Measurements from ENCODE around the gene PDPN. TPM values are rescaled to one million over a fixed set of nuclear protein-coding genes. Genes with fewer than 3 reads are reported as not detected.
A peak's percentile ranks its signal among the peaks of the same experiment; 100 is the strongest.

PDPN gene
- polyA plus RNA-seq, 1 donor (not counting 4 experiments of a cell fraction or from before 2014, with no cell fraction given) = 29.9 TPM

- DNase-seq (ENCODE audit: low read depth, low spot score) (no peak), FAIRE-seq (peak; percentile 61)
- no peaks in the 10 kb centered on the region for H3K27me3 ChIP-seq (ENCODE audit: control insufficient read depth, extremely low read depth, insufficient read depth, low read length)
Measured at GRCh38 chr1:13581446-13581845, 2.2 kb upstream of the PDPN start.

GRCh38 chr1:13582713-13583443 is 754 bp upstream of the PDPN start:
- peaks cover 46% of the 10 kb centered on the region for H3K4me1 ChIP-seq (ENCODE audit: control insufficient read depth, extremely low read depth, insufficient read depth, low read length)
- no peaks in the 10 kb centered on the region for H3K36me3 ChIP-seq (ENCODE audit: control insufficient read depth in 2 of 2, extremely low read depth in 1 of 2, insufficient read depth in 2 of 2, low read length in 2 of 2)
- peaks cover 17% of the 10 kb centered on the region for H3K79me2 ChIP-seq (ENCODE audit: control insufficient read depth, insufficient read depth, low read length)
- peak overlapping the region in 1 of 3 experiments; percentile 79 for H3K4me3 ChIP-seq (ENCODE audit: control insufficient read depth in 2 of 3, extremely low read depth in 1 of 3, insufficient read depth in 2 of 3, low read depth in 1 of 3, low read length in 3 of 3)
- H3K9me1 ChIP-seq (ENCODE audit: control insufficient read depth, extremely low read depth, insufficient read depth, low read length) = no peaks in the 10 kb centered on the region
- no peak overlapping the region for H3K27ac ChIP-seq (ENCODE audit: control insufficient read depth, insufficient read depth, low read length)
- no peak overlapping the region for H2AFZ ChIP-seq (ENCODE audit: control insufficient read depth, low read length)
- TF ChIP-seq CTCF (optimal IDR thresholded peaks at IDR 0.05 in 1 of 3, IDR thresholded peaks at IDR 0.05 in 1 of 3, conservative IDR thresholded peaks at IDR 0.05 in 1 of 3; ENCODE audit: extremely low read depth in 1 of 3, insufficient read depth in 2 of 3, low read length in 3 of 3) (no peak), EZH2 (IDR thresholded peaks at IDR 0.05; ENCODE audit: low read length) (no peak)
- no peaks in the 10 kb centered on the region for H3K27me3 ChIP-seq (ENCODE audit: control insufficient read depth, extremely low read depth, insufficient read depth, low read length)
- dilution Hi-C loops (cut with MboI; ENCODE audit: extremely low pct_ligation_motif_present, low sequenced_read_pairs) = no loop called here
- no peaks in the 10 kb centered on the region for H3K9me3 ChIP-seq (ENCODE audit: control insufficient read depth, low read depth, low read length)
- FAIRE-seq = no peak
- H3K9ac ChIP-seq (ENCODE audit: control insufficient read depth, extremely low read depth, insufficient read depth, low read length) = peak overlapping the region; percentile 89
- H3K4me2 ChIP-seq (ENCODE audit: control insufficient read depth, extremely low read depth, insufficient read depth, low read depth, low read length) = peak overlapping the region; percentile 8
- DNase-seq (ENCODE audit: low read depth, low spot score) = no peak
- H4K20me1 ChIP-seq (ENCODE audit: control insufficient read depth, extremely low read depth, insufficient read depth, low read length) = no peaks in the 10 kb centered on the region

More at GRCh38 chr1:13581446-13581845, 2.2 kb upstream of the PDPN start:
- H3K79me2 ChIP-seq (ENCODE audit: control insufficient read depth, insufficient read depth, low read length) = peaks cover 17% of the 10 kb centered on the region
- no peak overlapping the region for H3K9ac ChIP-seq (ENCODE audit: control insufficient read depth, extremely low read depth, insufficient read depth, low read length)
- no peaks in the 10 kb centered on the region for H4K20me1 ChIP-seq (ENCODE audit: control insufficient read depth, extremely low read depth, insufficient read depth, low read length)
- peaks cover 32% of the 10 kb centered on the region for H3K4me1 ChIP-seq (ENCODE audit: control insufficient read depth, extremely low read depth, insufficient read depth, low read length)
- H3K27ac ChIP-seq (ENCODE audit: control insufficient read depth, insufficient read depth, low read length) = no peak overlapping the region
- no peak overlapping the region for H3K4me2 ChIP-seq (ENCODE audit: control insufficient read depth, extremely low read depth, insufficient read depth, low read depth, low read length)
- H3K36me3 ChIP-seq (ENCODE audit: control insufficient read depth in 2 of 2, extremely low read depth in 1 of 2, insufficient read depth in 2 of 2, low read length in 2 of 2) = no peaks in the 10 kb centered on the region
- H3K9me3 ChIP-seq (ENCODE audit: control insufficient read depth, low read depth, low read length) = no peaks in the 10 kb centered on the region
- no peak for TF ChIP-seq CTCF (optimal IDR thresholded peaks at IDR 0.05 in 1 of 3, IDR thresholded peaks at IDR 0.05 in 1 of 3, conservative IDR thresholded peaks at IDR 0.05 in 1 of 3; ENCODE audit: extremely low read depth in 1 of 3, insufficient read depth in 2 of 3, low read length in 3 of 3)
- TF ChIP-seq EZH2 (IDR thresholded peaks at IDR 0.05; ENCODE audit: low read length) = no peak
- H2AFZ ChIP-seq (ENCODE audit: control insufficient read depth, low read length) = no peak overlapping the region
- no peaks in the 10 kb centered on the region for H3K9me1 ChIP-seq (ENCODE audit: control insufficient read depth, extremely low read depth, insufficient read depth, low read length)
- dilution Hi-C loops (cut with MboI; ENCODE audit: extremely low pct_ligation_motif_present, low sequenced_read_pairs) = no loop called here
- H3K4me3 ChIP-seq (ENCODE audit: control insufficient read depth in 2 of 3, extremely low read depth in 1 of 3, insufficient read depth in 2 of 3, low read depth in 1 of 3, low read length in 3 of 3) = no peak overlapping the region

Data from keratinocyte (primary cell).